Stimulated activated CD4-positive, alpha-beta T cell treated with anti-CD3 and anti-CD28 coated beads, TNF-alpha, amount 100 ng/mL, for 24 hours (primary cell): Measurements from ENCODE around the gene SLC4A1AP.
"Not testable (repeated sequence)": the region's sequence is repeated elsewhere in the genome, so short reads cannot be mapped to it uniquely, and the experiment has no call there.

Experiments
- DNase-seq, 3 experiments: peaks; one replicate each; pipeline ENCODE4 v3.0.0-alpha.2; 2020; ENCODE audit warnings: low read depth in 3 of 3

The SLC4A1AP gene

GRCh38 chr2:27652341-27652740 is 11.3 kb upstream of the SLC4A1AP start:
- no peak for DNase-seq

GRCh38 chr2:27652790-27653189 is 10.9 kb upstream of the SLC4A1AP start:
- no peak for DNase-seq

- no peak for DNase-seq
Measured at GRCh38 chr2:27653397-27653796, 10.3 kb upstream of the SLC4A1AP start.

GRCh38 chr2:27655155-27655951 is 8.3 kb upstream of the SLC4A1AP start:
- DNase-seq = no peak

- no peak for DNase-seq
Measured at GRCh38 chr2:27661371-27661770, 2.3 kb upstream of the SLC4A1AP start.

GRCh38 chr2:27664154-27664574 is 475 bp downstream of the SLC4A1AP start:
- no peak for DNase-seq

GRCh38 chr2:27664622-27665363 is 1.1 kb downstream of the SLC4A1AP start:
- DNase-seq = no peak

- no peak for DNase-seq
Measured at GRCh38 chr2:27667446-27667845, 3.8 kb downstream of the SLC4A1AP start.

GRCh38 chr2:27671235-27671634 is 7.5 kb downstream of the SLC4A1AP start:
- no peak for DNase-seq

GRCh38 chr2:27672723-27673486 is 9.2 kb downstream of the SLC4A1AP start:
- no peak for DNase-seq

- no peak for DNase-seq
Measured at GRCh38 chr2:27680571-27680970, 16.9 kb downstream of the SLC4A1AP start.

GRCh38 chr2:27681841-27682240 is 18.2 kb downstream of the SLC4A1AP start:
- no peak for DNase-seq

- DNase-seq = not testable (repeated sequence)
Measured at GRCh38 chr2:27682334-27682771, 18.7 kb downstream of the SLC4A1AP start.

GRCh38 chr2:27683390-27684071 is 19.8 kb downstream of the SLC4A1AP start:
- peak; percentile 73 to 93 (median 80) for DNase-seq

GRCh38 chr2:27685006-27685405 is 21.3 kb downstream of the SLC4A1AP start:
- not testable (repeated sequence) for DNase-seq

- DNase-seq = no peak
Measured at GRCh38 chr2:27685577-27685976, 21.9 kb downstream of the SLC4A1AP start.

- no peak for DNase-seq
Measured at GRCh38 chr2:27687232-27687631, 23.5 kb downstream of the SLC4A1AP start.

GRCh38 chr2:27689424-27689823 is 25.7 kb downstream of the SLC4A1AP start:
- no peak for DNase-seq

GRCh38 chr2:27690052-27690451 is 26.4 kb downstream of the SLC4A1AP start:
- DNase-seq = no peak

- DNase-seq = no peak
Measured at GRCh38 chr2:27697660-27698059, 34.0 kb downstream of the SLC4A1AP start.

GRCh38 chr2:27701676-27702075 is 38.0 kb downstream of the SLC4A1AP start:
- DNase-seq = no peak

GRCh38 chr2:27702302-27702701 is 38.6 kb downstream of the SLC4A1AP start:
- DNase-seq = no peak
